ENCODE measurements around the gene SLC26A6.

The SLC26A6 gene

GRCh38 chr3:48587686-48588085 is 47.6 kb downstream of the SLC26A6 start:
- no peak for TF ChIP-seq JUND (IDR thresholded peaks at IDR 0.05; ENCODE audit: low read depth)
- no peak for DNase-seq (ENCODE audit: low read depth in 1 of 2, low spot score in 1 of 2)
- in situ Hi-C loops (cut with HindIII; ENCODE audit: low pct_unique_long_range_greater_than_20kb, low sequenced_read_pairs): no loop called here

- in situ Hi-C loops (cut with HindIII; ENCODE audit: low pct_unique_long_range_greater_than_20kb, low sequenced_read_pairs): no loop called here
- DNase-seq (ENCODE audit: low read depth in 1 of 2, low spot score in 1 of 2): no peak
- TF ChIP-seq JUND (IDR thresholded peaks at IDR 0.05; ENCODE audit: low read depth): no peak
Measured at GRCh38 chr3:48585411-48585810, 49.9 kb downstream of the SLC26A6 start.

- in situ Hi-C loops (cut with HindIII; ENCODE audit: low pct_unique_long_range_greater_than_20kb, low sequenced_read_pairs): no loop called here
- DNase-seq (ENCODE audit: low read depth in 1 of 2, low spot score in 1 of 2): no peak
- TF ChIP-seq JUND (IDR thresholded peaks at IDR 0.05; ENCODE audit: low read depth): no peak
Measured at GRCh38 chr3:48584836-48585235, 50.4 kb downstream of the SLC26A6 start.

GRCh38 chr3:48581621-48582481 is 53.4 kb downstream of the SLC26A6 start:
- in situ Hi-C loops (cut with HindIII; ENCODE audit: low pct_unique_long_range_greater_than_20kb, low sequenced_read_pairs): no loop called here
- TF ChIP-seq JUND (IDR thresholded peaks at IDR 0.05; ENCODE audit: low read depth): no peak
- DNase-seq (ENCODE audit: low read depth in 1 of 2, low spot score in 1 of 2): no peak

- TF ChIP-seq JUND (IDR thresholded peaks at IDR 0.05; ENCODE audit: low read depth): no peak
- in situ Hi-C loops (cut with HindIII; ENCODE audit: low pct_unique_long_range_greater_than_20kb, low sequenced_read_pairs): no loop called here
Measured at GRCh38 chr3:48576647-48577046, 58.6 kb downstream of the SLC26A6 start.

More at GRCh38 chr3:48576647-48577046, 58.6 kb downstream of the SLC26A6 start:
- no peak for DNase-seq (ENCODE audit: low read depth in 1 of 2, low spot score in 1 of 2)
